ENCODE measurements around the gene ELP6.
"Not testable (repeated sequence)": the region's sequence is repeated elsewhere in the genome, so short reads cannot be mapped to it uniquely, and the experiment has no call there.

Gene ELP6

GRCh38 chr3:47505267-47505666 is 8.2 kb downstream of the ELP6 start:
- not testable (repeated sequence) for DNase-seq

DNA sequence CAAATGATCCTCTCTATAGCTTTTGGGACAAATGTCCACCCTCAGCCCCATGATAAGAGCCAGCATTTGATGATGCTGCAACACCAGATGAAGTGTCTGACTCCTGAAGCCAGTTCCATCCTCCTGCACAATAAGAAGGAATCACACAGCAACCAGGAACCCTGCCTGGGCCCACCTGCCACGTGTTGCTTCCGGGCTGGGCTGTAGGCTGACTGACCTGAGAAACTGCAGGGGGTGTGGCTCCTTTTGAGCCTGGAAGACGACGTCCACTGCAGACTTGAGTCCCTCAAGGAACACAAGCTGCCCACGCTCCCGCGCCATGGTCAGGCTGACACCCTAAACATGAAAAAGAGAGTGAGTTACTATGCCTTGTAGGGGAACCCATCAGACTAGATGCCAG is 9.4 kb downstream of the ELP6 start:
- DNase-seq, result no peak

GRCh38 chr3:47503033-47503432 is 10.5 kb downstream of the ELP6 start:
- DNase-seq, result no peak

GRCh38 chr3:47496892-47497291 is 16.6 kb downstream of the ELP6 start:
- DNase-seq, result no peak

DNA sequence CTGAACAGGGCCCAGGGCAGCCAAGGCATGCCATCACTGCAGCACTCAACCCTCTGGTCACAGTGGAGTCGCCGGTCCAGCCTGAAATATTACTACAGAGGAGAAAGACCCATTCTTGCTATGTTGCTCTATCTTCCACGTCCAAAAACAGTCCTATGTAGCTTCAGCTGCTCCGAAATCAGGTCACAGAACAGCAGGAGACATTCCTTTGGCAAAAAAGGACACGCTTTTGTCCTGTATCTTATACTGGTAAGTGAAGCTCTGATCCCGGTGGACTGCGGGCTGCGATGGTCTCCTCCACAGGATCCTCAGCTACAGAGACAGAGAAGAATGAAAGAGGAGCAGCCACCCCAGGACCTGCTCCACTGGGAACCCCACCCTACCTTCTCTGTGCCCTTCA is 17.6 kb downstream of the ELP6 start:
- no peak for DNase-seq

GRCh38 chr3:47495111-47495510 is 18.4 kb downstream of the ELP6 start:
- no peak for DNase-seq

DNA sequence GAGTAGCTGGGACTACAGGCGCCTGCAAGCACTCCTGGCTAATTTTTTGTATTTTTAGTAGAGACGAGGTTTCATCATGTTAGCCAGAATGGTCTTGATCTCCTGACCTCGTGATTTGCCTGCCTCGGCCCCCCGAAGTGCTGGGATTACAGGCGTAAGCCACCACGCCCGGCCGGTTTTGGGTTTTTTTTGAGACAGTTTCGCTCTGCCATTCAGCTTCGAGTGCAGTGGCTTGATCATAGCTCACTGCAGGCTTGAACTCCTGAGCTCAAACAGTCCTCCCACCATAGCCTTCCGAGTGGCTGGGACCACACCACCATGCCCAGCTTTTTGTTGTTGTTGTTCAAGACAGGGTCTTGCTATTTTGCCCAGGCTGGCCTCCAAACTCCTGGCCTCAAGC is 21.7 kb downstream of the ELP6 start:
- no peak for DNase-seq

DNA sequence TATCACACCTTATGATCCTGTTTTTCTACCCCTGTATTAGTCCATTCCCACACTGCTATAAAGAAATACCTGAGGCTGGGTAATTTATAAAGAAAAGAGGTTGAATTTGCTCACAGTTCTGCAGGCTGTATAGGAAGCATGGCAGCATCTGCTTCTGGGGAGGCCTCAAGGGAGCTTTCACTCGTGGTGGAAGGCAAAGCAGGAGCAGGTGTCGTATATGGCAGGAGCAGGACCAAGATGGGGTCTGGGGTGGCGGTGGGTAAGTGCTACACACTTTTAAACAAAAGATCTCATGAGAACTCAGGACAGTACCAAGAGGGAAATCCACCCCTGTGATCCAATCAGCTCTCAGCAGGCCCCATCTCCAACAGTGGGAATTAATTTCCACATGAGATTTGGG is 22.3 kb downstream of the ELP6 start:
- DNase-seq, result no peak

- DNase-seq, result no peak
Observed at GRCh38 chr3:47487265-47487664, 26.2 kb downstream of the ELP6 start.

GRCh38 chr3:47485812-47486211 is 27.7 kb downstream of the ELP6 start:
- DNase-seq, result no peak

DNA sequence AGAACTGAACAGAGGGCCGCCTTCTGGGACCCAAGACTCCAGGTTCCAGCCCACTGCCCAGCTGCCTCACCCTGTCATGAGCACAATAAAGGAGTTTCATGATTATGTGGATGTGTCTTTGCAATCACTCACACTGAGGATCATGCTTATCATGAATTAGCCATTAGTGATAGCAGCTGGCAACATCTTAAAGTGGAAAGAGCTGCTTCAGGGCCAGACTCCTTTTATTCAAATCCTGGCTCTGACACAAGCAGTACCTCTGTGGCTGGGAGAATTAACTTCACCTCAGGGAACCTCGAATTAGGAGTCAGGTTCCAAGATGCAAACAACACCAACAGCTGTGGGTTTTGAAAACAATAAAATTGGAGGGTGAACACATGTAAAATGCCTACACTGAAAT is 31.1 kb downstream of the ELP6 start:
- no peak for DNase-seq

- not testable (repeated sequence) for DNase-seq
Observed at GRCh38 chr3:47481763-47482162, 31.7 kb downstream of the ELP6 start.

GRCh38 chr3:47480267-47480666 is 33.2 kb downstream of the ELP6 start:
- not testable (repeated sequence) for DNase-seq

- DNase-seq, result no peak
Observed at GRCh38 chr3:47479826-47480160, 33.7 kb downstream of the ELP6 start.

DNA sequence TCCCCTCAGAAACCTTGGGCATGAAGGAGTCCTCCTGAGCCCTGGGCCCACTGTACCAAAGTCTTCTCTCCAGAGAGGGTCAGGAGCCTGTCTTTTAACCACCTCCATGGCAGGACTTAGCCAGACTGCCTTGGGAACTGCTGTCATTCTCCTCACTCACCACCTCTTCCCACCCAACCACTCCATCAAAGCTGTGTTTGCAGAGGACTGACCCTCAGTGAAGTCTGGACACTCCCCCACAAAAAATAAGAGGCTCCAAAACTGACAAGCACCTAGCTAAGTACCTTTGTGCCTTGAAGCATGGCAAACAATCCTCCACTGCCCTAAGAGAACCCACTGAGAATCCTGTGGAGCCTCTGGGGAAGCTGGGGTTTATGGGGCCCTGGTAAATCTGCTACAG is 35.5 kb downstream of the ELP6 start:
- DNase-seq, result no peak

DNA sequence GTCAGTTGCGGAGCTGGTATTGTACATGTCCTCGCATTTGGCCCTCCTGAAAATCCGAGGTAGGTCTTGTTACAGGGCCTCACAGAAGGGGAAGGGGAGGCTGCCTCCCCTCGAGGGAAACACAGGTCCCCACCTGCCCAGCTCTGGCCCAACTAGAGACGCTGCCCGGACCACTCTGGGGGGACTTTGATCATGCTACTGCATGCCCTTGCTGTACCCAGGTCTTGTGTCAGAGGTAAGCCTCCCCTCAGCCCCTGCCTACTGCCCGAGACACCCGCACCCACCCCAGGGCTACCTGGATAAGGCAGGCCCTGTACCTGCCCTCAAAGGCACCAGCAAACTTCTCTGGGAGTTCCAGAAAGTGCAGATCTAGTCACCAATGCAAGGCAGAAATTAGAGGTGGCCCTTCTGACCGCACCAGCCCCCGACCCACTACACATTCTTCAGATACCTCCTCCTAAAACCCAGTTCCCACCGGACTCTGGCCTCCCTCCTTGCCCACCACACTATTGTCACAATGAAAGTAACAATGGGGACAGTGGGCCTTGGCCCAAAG is 36.8 kb downstream of the ELP6 start:
- DNase-seq, result no peak

DNA sequence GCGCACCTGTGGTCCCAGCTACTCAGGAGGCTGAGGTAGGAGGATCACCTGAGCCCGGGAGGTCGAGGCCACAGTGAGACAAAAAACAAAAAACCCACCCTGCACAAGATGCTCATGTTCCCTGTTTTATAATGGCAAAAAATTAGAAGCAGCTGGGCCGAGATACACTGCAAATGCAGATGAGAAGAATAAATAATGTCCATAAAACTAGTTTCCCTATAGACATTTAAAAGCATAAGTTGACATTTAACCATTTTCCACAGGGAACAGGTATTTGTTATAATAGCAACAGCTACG is 37.2 kb downstream of the ELP6 start:
- no peak for DNase-seq

GRCh38 chr3:47475570-47476329 is 37.8 kb downstream of the ELP6 start, which contains the start of gene SCAP:
Gene SCAP (minus strand): TSS chr3:47475941. CDS start chr3:47442993, 32,948 bp downstream.
- DNase-seq, result peak; percentile 95

DNA sequence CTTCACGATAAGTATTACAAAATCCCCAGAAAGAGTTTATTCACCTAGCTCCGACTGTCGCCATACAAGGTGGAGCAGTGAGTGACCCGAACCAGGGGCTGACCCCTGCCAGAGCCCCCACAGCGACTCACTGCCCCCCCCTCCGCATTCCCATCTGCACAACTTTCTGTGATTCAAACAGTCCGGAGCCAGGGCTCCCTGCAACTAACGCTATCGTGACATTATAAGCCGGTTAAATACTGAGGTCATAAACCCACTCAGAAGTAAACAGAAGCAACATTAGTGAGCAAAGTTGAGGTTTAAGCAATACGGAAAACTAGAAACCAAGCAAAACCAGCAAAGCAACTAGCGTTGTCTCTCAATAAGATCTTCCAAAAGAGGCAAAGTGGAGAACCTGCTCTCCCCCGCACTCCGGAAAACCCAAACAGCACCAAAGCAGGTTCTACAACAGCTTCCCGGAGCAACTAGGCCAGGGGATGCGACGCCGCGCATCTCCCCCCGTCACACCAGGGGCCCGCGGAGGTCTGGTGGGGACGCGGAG is 38.4 kb downstream of the ELP6 start:
- no peak for DNase-seq

GRCh38 chr3:47473391-47473790 is 40.1 kb downstream of the ELP6 start:
- DNase-seq, result no peak

- DNase-seq, result no peak
Observed at GRCh38 chr3:47469616-47470015, 43.9 kb downstream of the ELP6 start.

DNA sequence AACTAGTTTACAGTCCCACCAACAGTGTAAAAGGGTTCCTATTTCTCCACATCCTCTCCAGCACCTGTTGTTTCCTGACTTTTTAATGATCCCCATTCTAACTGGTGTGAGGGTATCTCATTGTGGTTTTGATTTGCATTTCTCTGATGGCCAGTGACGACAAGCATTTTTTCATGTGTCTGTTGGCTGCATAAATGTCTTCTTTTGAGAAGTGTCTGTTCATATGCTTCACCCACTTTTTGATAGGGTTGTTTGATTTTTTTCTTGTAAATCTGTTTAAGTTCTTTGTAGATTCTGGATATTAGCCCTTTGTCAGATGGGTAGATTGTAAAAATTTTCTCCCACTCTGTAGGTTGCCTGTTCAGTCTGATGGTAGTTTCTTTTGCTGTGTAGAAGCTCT is 45.2 kb downstream of the ELP6 start:
- DNase-seq, result not testable (repeated sequence)

- no peak for DNase-seq
Observed at GRCh38 chr3:47464588-47464987, 48.9 kb downstream of the ELP6 start.

DNA sequence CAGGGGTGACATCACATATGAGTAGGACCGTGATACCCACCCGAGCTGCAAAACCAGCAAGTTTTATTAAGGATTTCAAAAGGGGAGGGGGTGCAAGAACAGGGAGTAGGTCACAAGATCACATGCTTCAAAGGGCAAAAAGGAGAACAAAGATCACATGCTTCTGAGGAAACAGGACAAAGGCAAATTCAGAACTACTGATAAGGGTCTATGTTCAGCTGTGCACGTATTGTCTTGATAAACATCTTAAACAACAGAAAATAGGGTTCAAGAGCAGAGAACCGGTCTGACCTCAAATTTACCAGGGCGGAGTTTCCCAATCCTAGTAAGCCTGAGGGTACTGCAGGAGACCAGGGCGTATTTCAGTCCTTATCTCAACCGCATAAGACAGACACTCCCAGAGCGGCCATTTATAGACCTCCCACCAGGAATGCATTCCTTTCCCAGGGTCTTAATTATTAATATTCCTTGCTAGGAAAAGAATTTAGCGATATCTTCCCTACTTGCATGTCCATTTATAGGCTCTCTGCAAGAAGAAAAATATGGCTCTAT is 53.9 kb downstream of the ELP6 start:
- DNase-seq, result not testable (repeated sequence)

DNA sequence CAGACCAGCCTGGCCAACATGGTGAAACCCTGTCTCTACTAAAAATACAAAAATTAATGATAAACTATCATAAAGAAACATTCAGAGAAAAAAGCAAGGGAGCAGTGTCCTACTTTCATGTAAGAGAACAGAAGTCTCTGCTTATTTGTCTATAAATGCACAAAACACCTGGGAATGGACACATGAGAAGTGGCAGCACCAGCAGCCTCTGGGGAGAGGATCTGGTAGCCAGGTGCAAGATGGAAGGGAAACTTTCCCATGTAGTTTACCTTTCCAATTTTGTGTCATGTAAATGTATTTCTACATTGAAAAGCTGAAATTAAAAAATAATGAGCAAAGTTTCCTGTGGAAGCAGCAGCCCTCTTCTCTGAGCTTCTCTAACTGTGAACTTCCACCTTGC is 56.5 kb downstream of the ELP6 start:
- DNase-seq, result no peak

Measured in CD4-positive, alpha-beta T cell treated with Interleukin-17A for 1 hour (primary cell).